ES-I3 (cell line): ENCODE data around the gene ZNF638.
A peak's percentile ranks its signal among the peaks of the same experiment; 100 is the strongest.

Experiments used
- H3K36me3 ChIP-seq: 2 replicates; pipeline ENCODE4 v1.6.1; 2013; ENCODE audit warnings: mild to moderate bottlenecking, low read length, control low read depth, moderate library complexity; ENCODE audit not compliant: insufficient read depth
- H3K4me1 ChIP-seq: 2 replicates; pipeline ENCODE4 v1.6.1; 2013; ENCODE audit warnings: mild to moderate bottlenecking, control low read depth, low read length; ENCODE audit not compliant: insufficient read depth
- H3K9ac ChIP-seq: 2 replicates; pipeline ENCODE4 v1.6.1; 2013; ENCODE audit warnings: low read depth, mild to moderate bottlenecking, low read length, moderate library complexity
- H3K9me3 ChIP-seq: 2 replicates; pipeline ENCODE4 v1.6.1; 2013; ENCODE audit warnings: mild to moderate bottlenecking, low read length, moderate library complexity; ENCODE audit not compliant: control insufficient read depth, insufficient read depth

ZNF638 gene

DNA sequence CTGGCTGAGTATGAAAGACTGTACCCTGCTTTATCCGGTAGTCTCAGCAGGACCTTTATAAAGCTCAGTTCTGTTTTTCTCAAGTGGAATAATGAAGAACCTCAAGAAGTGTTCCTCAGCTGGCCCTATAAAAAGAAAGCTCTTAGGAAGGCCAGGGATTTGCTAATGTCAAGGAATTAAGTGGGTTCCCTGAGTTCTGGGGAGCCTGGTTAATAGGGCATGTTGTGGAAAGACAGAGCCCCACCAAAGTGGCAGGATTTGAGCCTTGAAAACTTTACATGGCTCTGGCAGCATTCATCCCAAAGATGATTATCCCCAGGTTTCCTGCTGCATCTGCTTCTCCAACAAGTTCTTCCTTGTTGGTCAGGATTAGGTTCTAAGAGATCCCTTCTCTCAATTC lies 114.9 kb downstream of the ZNF638 start:
- no peaks in the 10 kb centered on the region for H3K36me3 ChIP-seq
- H3K4me1 ChIP-seq: no peaks in the 10 kb centered on the region; the same call in 1 of the 2 replicates
- H3K9me3 ChIP-seq: no peaks in the 10 kb centered on the region; the same call in 1 of the 2 replicates

DNA sequence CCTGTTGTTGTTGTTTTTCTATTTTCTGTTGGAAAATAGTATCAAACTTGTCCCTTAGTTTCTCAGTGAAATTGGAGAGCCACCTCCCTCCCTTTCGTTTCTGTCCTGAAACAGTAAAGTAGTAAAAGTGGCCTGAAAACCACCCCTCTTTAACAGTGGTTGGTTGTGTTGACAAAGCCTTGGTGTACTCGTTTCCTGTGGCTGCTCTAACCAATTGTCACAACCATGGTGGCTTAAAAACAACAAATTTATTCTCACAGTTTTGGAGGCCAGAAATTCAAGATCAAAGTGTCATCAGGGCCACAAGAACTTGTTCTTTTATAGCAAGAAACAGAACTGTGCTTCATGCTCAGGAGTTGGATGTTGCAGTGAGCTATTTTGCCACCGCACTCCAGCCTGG lies 117.8 kb downstream of the ZNF638 start:
- Histone ChIP-seq H3K4me1 (peaks cover 9% of the 10 kb centered on the region; the same call in 1 of the 2 replicates), H3K9me3 (no peaks in the 10 kb centered on the region; the same call in 1 of the 2 replicates), H3K36me3 (no peaks in the 10 kb centered on the region), H3K9ac (no peak overlapping the region)

More for the DNA sequence above, 114.9 kb downstream of the ZNF638 start:
- H3K9ac ChIP-seq: no peak overlapping the region

DNA sequence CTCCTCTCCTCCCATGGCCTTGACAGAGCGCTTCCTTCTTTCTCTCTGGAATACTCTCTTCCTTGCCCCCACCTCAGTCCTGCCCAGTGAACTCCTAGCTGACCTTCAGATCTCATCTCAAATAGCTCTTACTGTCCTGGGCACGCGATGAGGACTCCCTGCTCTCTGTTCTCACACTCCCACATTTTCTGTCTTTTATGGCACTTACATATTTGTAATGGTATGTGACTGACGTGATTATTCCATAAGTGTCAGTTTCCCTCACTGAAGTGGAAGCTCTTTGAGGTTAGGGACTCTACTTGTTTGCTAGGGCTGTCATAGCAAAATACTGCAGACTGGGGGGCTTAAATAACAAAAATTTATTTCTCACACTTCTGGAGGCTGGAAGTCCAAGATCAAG lies 120.1 kb downstream of the ZNF638 start:
- peaks cover 29% of the 10 kb centered on the region for H3K4me1 ChIP-seq
- H3K36me3 ChIP-seq: no peaks in the 10 kb centered on the region
- no peak overlapping the region for H3K9ac ChIP-seq
- no peaks in the 10 kb centered on the region for H3K9me3 ChIP-seq

DNA sequence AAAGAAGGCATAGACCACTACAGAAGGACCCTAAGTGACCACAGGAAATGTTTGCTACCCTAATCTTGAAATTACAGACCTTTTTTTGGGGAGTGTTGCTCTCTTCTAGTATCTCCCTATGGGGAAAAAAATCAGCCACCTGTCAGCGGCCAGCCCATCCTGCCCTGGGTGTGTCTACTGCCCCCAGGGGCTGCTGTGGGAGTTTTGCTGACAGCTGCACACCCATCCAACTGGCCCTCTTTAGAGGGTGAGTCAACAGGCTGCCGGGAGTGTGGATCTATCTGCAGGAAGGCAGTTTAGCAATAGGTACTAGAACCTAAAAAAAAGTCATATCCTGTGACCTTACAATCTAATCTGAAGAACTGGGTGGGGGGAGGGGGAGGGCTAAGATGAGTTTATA lies 121.0 kb downstream of the ZNF638 start:
- Histone ChIP-seq H3K9me3 (no peaks in the 10 kb centered on the region), H3K4me1 (peaks cover 35% of the 10 kb centered on the region), H3K36me3 (no peaks in the 10 kb centered on the region), H3K9ac (no peak overlapping the region)

DNA sequence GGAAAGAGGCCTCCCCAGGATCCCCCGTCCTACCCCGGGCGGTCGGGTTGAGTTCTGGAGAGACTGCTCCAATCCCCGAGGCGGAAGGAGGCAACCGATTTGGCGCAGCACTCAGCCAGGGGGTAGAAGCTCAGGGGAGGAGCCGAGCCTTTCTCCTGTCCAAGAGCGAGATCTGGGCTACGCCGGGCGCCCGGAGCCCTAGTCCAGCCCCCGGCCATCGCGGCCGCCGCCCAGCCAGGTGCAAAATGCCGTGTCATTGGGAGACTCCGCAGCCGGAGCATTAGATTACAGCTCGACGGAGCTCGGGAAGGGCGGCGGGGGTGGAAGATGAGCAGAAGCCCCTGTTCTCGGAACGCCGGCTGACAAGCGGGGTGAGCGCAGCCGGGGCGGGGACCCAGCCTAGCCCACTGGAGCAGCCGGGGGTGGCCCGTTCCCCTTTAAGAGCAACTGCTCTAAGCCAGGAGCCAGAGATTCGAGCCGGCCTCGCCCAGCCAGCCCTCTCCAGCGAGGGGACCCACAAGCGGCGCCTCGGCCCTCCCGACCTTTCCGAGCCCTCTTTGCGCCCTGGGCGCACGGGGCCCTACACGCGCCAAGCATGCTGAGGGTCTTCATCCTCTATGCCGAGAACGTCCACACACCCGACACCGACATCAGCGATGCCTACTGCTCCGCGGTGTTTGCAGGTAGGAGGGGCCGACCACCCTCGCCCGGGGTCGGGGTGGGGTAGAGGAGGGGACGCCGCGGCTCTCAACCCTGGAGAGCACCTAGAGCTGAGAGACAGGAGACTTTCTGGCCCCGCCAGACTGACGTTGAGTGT lies 122.0 kb downstream of the ZNF638 start, which contains the start of gene DYSF:
DYSF (plus strand) TSS at position 158 of the 817 bp plus-strand sequence.
- peaks cover 37% of the 10 kb centered on the region for H3K4me1 ChIP-seq
- no peaks in the 10 kb centered on the region for H3K9me3 ChIP-seq
- no peaks in the 10 kb centered on the region for H3K36me3 ChIP-seq
- peak within 1 kb of the TSS; percentile 54; the same call in 1 of the 2 replicates for H3K9ac ChIP-seq

DNA sequence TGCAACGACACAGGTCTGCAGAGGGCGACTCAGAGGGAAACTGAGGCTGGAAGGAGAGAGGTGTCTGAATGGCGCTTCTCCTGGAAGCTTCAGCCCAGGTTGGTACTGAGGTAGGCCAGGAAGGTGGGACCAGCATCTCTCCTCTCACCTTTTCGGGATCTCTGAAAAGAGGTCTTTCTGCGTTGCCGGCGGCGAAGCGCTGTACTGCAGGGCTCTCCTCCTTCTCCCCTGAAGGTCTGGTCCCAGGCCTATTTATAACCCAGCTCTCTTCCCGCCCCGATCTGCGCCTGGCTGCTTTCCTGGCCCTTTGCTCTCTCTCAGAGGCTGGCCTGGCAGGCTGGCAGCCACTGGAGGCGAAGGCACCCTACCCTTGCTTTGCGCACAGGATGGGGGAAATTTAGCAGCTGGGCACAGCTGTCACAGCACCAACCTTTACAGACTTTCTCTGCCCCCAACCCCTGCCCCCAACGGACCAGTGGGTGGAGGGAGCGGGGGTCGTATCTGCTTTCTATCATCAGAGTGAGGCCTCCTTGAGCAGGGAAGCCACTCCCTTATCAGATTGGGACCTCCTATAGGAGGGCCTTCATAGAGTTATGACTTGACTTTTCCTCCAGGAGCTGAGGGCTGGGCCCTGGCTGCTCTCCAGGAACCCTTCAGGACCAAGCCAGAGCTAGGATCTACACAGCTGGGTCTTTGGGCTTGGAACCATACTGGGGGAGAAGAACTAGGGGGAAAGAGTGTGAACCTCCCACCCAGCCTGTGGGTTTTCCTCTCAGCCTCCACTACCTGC lies 122.8 kb downstream of the ZNF638 start:
- Histone ChIP-seq H3K9me3 (no peaks in the 10 kb centered on the region), H3K4me1 (peaks cover 39% of the 10 kb centered on the region), H3K9ac (peak overlapping the region; percentile 54; the same call in 1 of the 2 replicates), H3K36me3 (no peaks in the 10 kb centered on the region)

DNA sequence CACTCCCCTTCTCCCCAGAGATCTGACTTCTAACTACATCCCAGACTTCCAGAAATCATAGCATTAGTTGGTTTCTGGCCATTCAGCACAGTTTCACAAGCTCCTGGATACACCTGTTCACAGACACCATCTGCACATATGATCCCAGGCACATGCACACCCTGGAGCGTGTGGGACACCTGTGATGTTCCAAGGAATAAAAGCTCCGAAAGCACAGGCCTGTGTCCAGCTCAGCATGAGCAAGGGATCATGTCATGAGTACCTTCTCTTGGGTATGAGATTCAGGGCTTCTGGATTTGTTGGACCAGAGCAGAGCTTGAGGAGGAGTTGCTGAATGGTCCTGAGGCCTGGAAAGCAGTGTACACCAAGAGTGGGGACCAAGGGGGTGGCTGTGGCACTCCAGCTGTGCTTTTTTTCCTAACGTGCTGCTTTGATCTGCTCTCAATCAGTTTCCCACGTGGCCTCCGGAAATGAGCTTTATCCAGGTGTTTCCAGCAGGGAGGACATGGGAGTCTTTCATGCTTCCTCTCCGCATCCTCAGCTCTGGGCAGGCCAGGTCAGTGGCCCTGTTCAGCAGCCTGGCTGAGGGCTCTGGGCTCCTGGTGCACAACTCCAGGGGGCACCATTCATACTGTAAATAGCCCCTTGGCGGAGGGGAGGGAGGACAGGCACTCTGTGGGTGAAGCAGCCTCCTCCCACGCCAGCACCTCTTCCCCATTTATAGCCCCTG lies 123.6 kb downstream of the ZNF638 start:
- no peaks in the 10 kb centered on the region for H3K9me3 ChIP-seq
- no peak overlapping the region for H3K9ac ChIP-seq
- peaks cover 39% of the 10 kb centered on the region for H3K4me1 ChIP-seq
- H3K36me3 ChIP-seq: no peaks in the 10 kb centered on the region

DNA sequence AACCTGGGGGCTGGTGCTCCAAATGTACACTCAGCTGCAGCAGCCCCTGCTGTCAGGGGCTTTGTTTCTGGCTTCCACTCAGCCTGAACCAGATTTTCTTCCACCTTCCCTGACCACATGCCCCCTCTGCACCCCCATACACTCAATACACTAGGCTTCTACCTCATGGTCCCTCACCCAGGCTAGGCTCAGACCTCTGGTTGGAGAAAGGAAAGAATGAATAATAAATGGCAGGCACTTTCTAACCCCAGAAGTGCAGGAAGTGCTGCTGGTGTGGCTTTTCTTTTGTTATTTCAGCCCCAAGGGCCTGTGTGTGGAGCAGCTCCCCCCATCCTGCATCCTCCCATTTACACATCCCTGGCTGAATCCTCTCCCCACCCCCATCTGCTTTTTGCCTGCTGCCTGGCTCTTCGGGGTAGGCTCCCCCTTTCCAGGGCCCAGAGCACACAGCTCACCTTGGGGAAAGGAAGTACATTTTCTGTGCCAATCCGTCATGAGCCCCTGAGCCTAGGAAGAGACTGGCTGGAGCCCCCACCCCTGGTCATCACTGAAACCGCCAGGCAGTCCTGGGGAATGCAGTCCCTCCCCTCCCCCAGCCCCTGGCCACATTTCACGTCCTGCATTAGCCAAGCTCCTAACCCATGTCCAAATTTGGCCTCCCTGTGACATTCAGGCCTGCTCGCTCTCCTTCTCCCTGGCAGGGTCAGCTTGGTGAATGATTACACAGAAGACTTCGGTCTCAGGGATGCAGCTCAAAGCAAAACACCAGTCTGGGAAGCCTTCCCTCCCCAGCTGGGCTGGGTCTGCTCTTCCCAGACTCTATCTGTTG lies 124.4 kb downstream of the ZNF638 start:
- peak overlapping the region; percentile 6; the same call in 1 of the 2 replicates for H3K9ac ChIP-seq
- no peaks in the 10 kb centered on the region for H3K36me3 ChIP-seq
- peaks cover 43% of the 10 kb centered on the region for H3K4me1 ChIP-seq
- no peaks in the 10 kb centered on the region for H3K9me3 ChIP-seq

DNA sequence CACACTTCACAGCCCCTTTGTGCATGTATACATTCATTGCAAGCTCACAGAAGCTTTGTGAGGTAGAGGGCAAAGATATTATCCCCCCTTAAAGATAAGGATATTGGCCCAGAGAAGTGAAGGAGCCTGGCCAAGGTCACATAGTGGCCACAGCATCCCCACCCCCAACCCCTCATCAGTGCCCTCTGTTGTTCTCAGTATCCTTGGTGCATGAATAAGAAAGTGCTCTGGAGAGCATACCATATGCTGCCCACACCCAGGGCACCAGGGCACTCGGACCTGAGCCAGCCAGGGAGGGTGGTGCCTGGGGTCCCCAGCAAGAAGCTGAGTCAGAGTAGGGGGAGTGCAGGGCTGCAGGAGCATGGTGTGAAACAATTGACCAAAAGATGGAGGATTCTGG lies 125.0 kb downstream of the ZNF638 start:
- Histone ChIP-seq H3K36me3 (no peaks in the 10 kb centered on the region), H3K4me1 (peaks cover 43% of the 10 kb centered on the region), H3K9ac (peak overlapping the region; percentile 6; the same call in 1 of the 2 replicates), H3K9me3 (no peaks in the 10 kb centered on the region)

DNA sequence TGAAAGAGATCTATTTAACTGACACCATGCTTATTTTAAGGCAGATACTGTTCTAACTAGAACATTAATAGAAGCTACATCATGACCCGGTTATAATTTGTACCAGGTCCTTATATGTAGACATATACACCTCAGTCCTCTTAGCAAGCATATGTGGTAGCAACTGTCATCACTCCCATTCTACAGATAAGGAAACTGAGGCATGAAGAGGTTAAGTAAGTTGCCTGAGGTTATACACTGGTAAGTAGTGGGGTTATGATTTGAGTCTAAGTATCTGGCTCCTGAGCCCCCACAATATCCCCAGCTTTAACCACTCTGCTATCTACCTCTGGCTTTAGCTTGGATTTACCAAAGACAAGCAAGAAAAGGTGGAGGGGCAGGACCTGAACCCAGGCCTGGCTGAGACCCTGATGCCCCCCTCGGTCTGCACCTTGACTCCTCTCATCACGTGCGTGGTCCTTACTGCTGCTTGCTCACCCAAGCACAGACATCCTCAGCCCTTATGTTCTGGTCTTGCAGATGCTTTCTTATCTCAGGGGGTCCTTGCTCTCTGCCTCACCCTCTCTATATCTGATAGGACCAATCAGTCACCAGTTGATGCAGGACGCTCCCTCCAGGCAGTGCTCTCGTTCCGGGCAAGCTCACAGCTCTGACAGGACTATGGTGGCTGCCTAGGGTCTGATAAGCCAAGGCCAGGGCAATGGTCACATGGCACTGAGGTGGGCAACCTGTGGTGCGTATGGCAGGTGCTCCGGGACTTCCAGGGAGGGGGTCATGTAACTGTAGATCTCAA lies 125.7 kb downstream of the ZNF638 start:
- peaks cover 42% of the 10 kb centered on the region for H3K4me1 ChIP-seq
- H3K9me3 ChIP-seq: no peaks in the 10 kb centered on the region
- H3K9ac ChIP-seq: no peak overlapping the region
- no peaks in the 10 kb centered on the region for H3K36me3 ChIP-seq

DNA sequence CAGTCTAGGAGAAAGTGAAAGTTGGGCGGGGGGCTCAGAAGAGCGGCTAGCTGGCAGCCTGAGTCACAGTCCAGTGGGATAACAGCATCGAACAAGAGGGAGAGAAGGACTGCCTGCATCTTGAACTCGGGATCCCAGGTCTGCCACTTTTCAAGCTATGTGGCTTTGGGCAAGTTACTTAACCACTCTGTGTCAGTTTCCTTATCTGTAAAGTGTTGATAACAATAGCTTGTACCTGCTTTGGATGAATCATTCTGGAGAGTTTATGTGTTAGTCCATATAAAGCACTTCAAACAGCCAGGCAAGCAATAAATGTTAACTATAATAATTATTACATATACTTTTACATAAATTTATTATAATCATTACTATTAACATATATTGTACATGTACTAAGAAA lies 126.3 kb downstream of the ZNF638 start:
- Histone ChIP-seq H3K36me3 (no peaks in the 10 kb centered on the region), H3K9me3 (peaks cover 4% of the 10 kb centered on the region; the same call in 1 of the 2 replicates), H3K4me1 (peaks cover 36% of the 10 kb centered on the region), H3K9ac (no peak overlapping the region)

DNA sequence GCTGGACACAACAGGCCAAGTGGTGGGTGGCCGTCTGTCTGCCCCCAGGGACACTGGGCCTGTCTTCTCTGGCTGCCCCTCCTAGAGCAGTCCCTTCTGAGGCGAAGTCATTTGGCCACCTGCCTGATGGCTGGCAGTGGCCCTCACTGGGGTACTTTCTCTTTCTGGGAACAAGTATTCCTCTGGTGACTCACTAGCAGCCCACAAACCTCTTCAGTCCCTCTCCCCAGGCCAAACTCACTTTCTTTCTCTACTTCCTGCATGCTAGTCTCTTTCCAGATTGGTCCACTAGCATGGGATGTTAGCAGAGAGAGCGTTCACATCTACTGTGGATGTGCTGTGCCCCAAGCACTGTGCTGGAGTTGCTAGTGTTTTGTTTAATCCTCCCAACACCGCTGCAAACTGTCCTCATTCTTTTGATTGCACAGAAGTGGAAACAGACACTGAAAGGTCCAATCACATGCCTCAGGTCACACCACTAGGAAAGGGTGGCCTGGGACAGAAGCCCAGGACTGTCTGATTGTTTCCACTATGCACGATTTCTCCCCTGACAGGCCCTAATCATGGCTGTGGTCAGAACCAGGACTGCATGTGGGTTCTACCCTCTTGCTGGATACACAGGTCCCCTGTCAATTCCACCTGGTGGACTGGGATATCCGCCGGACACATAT lies 127.0 kb downstream of the ZNF638 start:
- no peaks in the 10 kb centered on the region for H3K36me3 ChIP-seq
- no peak overlapping the region for H3K9ac ChIP-seq
- peaks cover 34% of the 10 kb centered on the region for H3K4me1 ChIP-seq
- peaks cover 4% of the 10 kb centered on the region; the same call in 1 of the 2 replicates for H3K9me3 ChIP-seq
